ENCODE measurements around the gene TNFRSF4.

TNFRSF4 gene

GRCh38 chr1:1206966-1207531 is 6.9 kb downstream of the TNFRSF4 start:
- peak overlapping the region in 10 of 21 experiments; percentile 45 to 86 (median 75) for H3K27ac ChIP-seq
- H3K4me3 ChIP-seq = peak overlapping the region in 4 of 7 experiments; percentile 24 to 42 (median 38)

DNA sequence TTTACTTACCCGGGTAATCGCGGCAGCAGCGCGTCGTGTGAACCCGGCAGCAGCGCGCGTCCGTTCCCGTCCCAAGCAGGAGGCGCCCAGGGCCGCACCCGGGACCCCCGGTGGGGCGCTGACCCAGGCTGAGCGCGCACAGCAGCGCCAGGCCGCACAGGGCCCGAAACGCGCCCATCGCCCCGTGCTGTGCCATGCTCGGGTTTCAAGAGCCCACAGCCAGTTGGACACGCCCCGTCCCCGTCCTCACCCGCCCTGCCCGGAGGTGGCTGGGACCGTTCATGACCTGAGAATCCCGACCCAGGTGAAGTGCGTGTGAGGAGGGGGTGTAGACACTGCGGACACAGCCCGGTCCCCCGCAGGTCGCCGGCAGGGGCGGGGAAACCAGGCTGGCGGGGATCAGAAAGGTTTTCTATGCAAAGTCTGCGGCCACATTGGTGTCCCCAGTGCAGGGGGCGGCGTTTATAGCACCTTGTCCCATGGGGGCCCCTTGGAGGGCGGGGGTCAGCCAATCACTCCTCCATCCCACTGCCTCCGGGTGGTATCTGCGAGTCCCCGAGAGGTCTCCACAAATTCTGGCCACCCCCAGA is 7.5 kb downstream of the TNFRSF4 start, which contains the start of gene TNFRSF18:
TNFRSF18 (minus strand) TSS at position 217 of the 590 bp plus-strand sequence; CDS start at position 196, 21 bp downstream.
- H3K27ac ChIP-seq = peak within 1 kb of the TSS in 19 of 21 experiments; percentile 25 to 86 (median 68)

DNA sequence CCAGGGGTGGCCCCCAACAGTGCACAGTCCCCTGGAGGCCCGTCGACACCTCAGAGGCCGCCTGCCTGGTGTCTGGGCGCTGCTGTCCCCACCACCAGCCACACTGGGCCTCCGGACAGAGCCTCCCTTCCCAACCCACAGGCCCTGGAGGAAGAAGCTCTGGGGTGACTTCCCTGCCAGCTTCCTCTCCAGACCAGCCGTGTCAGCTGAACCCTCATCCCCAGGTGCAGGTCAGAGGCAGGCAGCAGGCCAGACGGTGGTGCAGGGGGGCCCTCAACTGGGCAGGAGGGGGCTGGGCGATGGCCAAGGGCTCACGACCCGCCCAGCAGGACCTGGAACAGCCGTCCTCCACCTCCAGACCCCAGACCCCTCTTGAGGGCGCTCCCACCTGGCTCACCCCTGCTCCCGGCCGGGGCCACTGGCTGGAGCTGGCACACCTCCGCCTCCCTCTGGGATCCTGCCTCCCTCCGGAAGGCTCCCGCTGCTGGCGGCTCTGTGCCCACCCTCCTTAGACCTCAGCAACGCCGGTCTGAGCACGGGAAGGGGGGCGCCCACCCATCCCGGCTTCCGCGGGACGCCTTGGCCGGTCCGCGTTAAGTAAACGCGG is 8.1 kb downstream of the TNFRSF4 start:
- Histone ChIP-seq H3K27ac (peak overlapping the region in 19 of 21 experiments; percentile 25 to 86 (median 68)), H3K4me3 (peak overlapping the region; percentile 20 to 50 (median 42))

More for the DNA sequence above, 7.5 kb downstream of the TNFRSF4 start, which contains the start of gene TNFRSF18:
- peak within 1 kb of the TSS; percentile 20 to 50 (median 42) for H3K4me3 ChIP-seq

DNA sequence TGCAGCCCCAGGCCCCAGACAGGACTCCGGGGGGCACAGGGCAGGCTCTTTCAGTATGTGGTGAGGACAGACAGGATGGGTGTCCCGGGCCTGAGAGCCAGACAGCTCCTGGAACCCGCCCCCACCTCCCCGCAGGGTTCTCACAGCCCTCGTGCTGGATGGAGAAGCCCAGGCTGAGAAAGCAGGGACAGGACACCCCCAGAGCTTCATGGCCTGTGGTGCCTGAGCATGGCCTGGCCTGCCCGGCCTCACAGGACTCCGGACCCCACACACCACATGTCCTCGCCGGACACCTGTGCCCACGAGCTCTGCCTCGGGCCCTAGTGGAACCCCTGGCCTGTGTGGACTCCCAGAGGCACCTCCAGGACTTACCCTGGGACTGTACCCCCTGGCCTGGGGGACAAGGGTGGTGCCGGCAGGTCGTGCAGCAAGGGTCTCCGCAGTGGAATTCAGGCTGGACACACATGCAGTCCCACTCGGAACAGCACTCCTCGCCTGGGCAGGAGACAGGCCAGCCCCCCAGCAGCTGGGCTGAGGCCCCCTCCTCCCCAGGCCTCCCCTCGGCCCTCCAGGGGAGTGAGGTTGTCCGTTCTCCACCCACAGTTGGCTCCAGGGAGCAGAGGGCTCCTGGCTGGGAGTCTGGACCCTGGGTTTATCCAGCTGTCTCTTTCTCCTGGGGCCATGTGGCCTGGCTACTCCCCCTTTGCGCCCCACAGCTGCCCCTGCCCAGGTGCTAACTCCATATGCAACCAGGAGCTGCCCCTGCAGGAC is 8.8 kb downstream of the TNFRSF4 start:
- Histone ChIP-seq H3K4me3 (peak overlapping the region in 6 of 7 experiments; percentile 24 to 50 (median 42)), H3K27ac (peak overlapping the region in 12 of 21 experiments; percentile 17 to 86 (median 72))

DNA sequence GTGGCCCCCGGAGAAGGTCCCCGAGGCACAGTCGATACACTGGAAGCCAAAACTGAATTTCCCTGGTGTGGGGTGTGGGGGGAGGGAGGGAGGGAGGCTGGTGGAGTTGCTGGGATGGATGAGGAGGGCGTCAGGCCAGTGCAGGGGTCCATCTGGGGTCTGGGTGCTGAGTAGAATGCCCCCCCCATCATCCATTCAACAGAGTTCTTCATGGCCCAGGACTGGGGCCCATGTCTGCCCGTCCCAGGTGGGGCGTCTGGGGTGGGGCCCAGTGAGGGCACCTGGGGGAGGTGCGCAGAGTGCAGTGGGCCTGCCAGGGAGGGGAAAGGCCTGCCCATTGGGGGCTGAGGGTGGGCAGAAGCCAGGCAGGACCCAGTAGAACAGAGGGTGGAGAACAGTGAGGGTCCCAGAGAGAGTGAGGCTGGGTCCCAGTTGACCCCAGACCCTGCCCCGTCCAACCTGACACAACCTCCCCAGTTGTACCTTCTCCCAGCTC is 9.5 kb downstream of the TNFRSF4 start:
- H3K27ac ChIP-seq = peak overlapping the region in 1 of 21 experiments; percentile 27
- H3K4me3 ChIP-seq = no peak overlapping the region

GRCh38 chr1:1203561-1204424 is 10.2 kb downstream of the TNFRSF4 start:
- peak overlapping the region in 6 of 21 experiments; percentile 18 to 78 (median 67) for H3K27ac ChIP-seq
- H3K4me3 ChIP-seq = peak overlapping the region in 1 of 7 experiments; percentile 48

DNA sequence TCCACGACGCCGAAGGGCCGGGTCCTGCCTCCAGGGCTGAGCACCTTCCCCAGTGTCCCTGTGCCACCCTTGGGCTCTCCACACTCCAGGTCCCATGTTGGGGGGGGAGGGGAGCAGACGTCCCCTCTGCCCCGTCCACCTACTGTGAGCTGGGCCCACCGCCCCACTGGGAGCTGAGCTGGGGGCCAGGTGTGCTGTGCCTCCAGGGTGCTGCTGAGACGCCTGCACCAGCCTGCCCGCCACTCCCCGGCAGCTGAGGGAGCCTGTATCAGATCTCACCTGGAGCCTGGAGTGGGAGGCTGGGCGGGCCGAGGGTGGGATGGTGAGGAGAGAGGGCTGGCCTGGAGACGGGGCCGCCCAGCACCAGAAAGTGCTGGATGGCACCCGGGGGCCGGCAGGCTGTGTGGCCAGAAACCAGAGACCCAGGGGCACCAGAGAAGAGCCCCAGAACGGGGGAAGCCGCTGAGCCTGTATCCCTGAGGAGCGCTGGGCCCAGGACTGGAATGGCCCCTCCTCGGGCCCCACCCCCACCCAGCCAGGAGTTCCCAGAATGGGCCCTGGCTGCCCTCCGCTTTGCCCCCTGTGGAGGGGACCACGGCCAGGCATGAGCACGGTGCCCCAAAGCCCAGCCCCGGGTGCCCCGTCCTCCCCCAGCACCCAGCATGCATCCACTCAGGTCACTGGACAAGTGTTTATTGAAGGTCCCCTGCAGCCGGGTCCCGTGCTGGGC is 11.0 kb downstream of the TNFRSF4 start:
- H3K4me3 ChIP-seq = peak overlapping the region in 4 of 7 experiments; percentile 17 to 48 (median 20)
- H3K27ac ChIP-seq = peak overlapping the region in 15 of 21 experiments; percentile 33 to 83 (median 73)

GRCh38 chr1:1200876-1201810 is 12.8 kb downstream of the TNFRSF4 start:
- H3K4me3 ChIP-seq = peak overlapping the region; percentile 36 to 57 (median 48)
- H3K27ac ChIP-seq = peak overlapping the region in 20 of 21 experiments; percentile 25 to 88 (median 76)

GRCh38 chr1:1199961-1200875 is 13.7 kb downstream of the TNFRSF4 start:
- H3K27ac ChIP-seq = peak overlapping the region in 15 of 21 experiments; percentile 0 to 88 (median 81)
- peak overlapping the region in 6 of 7 experiments; percentile 36 to 57 (median 48) for H3K4me3 ChIP-seq

DNA sequence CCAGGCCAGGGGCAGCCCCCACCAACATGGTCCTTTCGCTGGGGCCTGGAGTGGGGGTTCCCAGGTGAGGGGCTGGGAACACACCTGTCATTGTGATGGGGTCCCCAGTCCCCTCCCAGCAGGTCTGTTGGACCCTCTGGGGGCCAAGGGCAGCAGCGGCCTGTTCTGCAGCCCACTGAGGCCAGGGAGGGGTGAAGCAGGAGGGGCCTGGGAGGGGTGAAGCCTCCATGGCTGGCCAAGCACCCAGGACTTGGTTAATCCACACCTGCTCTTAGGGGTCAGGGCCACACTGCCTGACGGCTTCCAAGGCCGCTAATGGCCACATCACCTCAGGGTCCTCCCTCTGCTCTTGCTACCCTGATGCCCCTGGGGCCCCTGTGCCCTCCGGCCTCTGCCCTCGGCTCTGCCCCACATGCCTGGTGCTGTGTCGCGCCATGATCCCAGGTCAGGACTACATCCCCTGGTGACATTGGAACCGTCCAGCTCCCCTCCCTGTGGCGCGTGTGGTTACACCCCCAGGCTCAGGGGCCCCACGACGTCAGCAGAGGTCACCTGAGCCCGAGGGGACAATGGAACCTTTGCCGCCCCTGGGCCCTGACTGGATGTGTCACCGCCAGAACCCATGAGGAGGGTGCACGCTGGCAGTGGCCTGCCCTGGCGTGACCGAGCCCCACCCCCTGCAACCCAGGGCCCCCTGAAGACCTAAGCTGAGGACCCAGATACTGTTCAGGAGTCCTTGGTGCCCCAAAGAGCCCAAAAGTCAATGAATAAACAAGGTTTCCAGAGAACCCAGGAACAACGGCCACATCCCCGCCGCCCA is 14.6 kb downstream of the TNFRSF4 start:
- H3K27ac ChIP-seq = no peak overlapping the region

DNA sequence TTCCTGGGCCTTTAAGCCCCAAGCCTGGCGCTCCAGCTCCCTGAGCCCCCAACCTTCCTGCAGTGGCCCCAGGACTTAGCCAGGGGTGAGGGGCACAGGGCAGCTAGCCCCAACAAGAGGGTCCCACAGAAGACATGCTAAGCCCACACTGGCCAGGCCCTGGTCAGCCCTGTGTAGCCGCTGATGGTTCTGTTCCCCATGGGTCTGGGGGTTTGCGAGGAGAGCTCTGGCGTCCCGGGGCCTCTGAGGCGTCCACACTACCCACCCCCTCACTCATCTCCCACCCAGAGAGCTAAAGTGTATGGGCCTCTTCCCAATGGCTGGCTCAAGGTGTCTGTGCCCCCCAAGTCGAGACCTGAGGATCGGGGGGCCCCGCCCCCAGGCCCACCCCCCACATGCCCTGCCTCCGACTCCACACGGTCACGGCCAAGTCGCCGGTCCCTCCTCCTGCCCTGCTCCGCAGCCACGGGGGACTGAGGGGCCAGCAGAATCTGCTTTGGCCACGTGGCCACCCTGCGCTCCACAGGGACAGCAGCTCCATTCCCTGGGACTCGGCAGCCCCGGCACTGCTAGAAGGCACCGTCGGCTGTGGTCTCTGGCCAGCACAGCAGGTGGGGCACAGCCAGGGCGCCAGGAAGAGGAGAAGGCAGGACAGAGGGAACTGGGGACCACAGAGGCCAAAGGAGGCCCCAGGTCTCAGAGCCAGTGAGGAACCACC is 15.4 kb downstream of the TNFRSF4 start:
- Histone ChIP-seq H3K4me3 (no peak overlapping the region), H3K27ac (no peak overlapping the region)

More for the DNA sequence above, 14.6 kb downstream of the TNFRSF4 start:
- H3K4me3 ChIP-seq = no peak overlapping the region

GRCh38 chr1:1197551-1198422 is 16.2 kb downstream of the TNFRSF4 start:
- Histone ChIP-seq H3K4me3 (no peak overlapping the region), H3K27ac (no peak overlapping the region)

DNA sequence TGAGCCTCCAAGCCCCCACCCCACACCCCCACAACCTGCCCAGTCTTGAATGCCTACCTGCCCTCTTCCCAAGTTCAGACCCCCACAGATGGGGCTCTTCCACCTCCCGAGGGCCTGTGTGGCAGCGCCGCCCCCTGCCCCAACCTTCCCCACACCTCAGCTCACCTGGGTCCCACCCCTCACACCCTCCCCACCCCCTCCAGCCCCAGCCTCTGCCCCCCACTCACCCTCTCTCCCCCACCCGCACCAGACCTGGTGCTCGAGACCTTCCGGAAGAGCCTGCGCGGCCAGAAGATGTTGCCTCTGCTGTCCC is 16.8 kb downstream of the TNFRSF4 start:
- H3K4me3 ChIP-seq = no peak overlapping the region
- H3K27ac ChIP-seq = no peak overlapping the region

Data from skin epidermis (tissue), 12 donors.